GM21360 (cell line): Measurements from ENCODE around the gene CBFB.
"Not testable (repeated sequence)": the region's sequence is repeated elsewhere in the genome, so short reads cannot be mapped to it uniquely, and the experiment has no call there.

ENCODE experiments used
- ATAC-seq: cut with Tn5 transposase; IDR thresholded peaks from one replicate; pipeline ENCODE4 v1.9.1; 2021; ENCODE audit warnings: mild to moderate bottlenecking, moderate library complexity; ENCODE audit not compliant: unreplicated experiment

Gene CBFB

GRCh38 chr16:67040166-67040565 lies 11.2 kb downstream of the CBFB start:
- no peak for ATAC-seq

GRCh38 chr16:67040906-67041305 lies 12.0 kb downstream of the CBFB start:
- ATAC-seq = no peak

- ATAC-seq = not testable (repeated sequence)
Measured at GRCh38 chr16:67041520-67041919, 12.6 kb downstream of the CBFB start.

- no peak for ATAC-seq
Measured at GRCh38 chr16:67043420-67043819, 14.5 kb downstream of the CBFB start.

- ATAC-seq = no peak
Measured at GRCh38 chr16:67050796-67051195, 21.8 kb downstream of the CBFB start.

- ATAC-seq = no peak
Measured at GRCh38 chr16:67052399-67052798, 23.4 kb downstream of the CBFB start.

GRCh38 chr16:67053767-67054334 lies 24.9 kb downstream of the CBFB start:
- ATAC-seq = no peak

GRCh38 chr16:67054901-67055300 lies 26.0 kb downstream of the CBFB start:
- ATAC-seq = no peak

- no peak for ATAC-seq
Measured at GRCh38 chr16:67055712-67056487, 27.0 kb downstream of the CBFB start.

GRCh38 chr16:67063008-67063407 lies 34.1 kb downstream of the CBFB start:
- no peak for ATAC-seq

GRCh38 chr16:67068212-67068753 lies 39.3 kb downstream of the CBFB start:
- ATAC-seq = no peak

- ATAC-seq = no peak
Measured at GRCh38 chr16:67071476-67072048, 42.6 kb downstream of the CBFB start.

- no peak for ATAC-seq
Measured at GRCh38 chr16:67075331-67075730, 46.4 kb downstream of the CBFB start.

- no peak for ATAC-seq
Measured at GRCh38 chr16:67077871-67078270, 48.9 kb downstream of the CBFB start.

- no peak for ATAC-seq
Measured at GRCh38 chr16:67082100-67082499, 53.2 kb downstream of the CBFB start.

GRCh38 chr16:67082891-67083290 lies 53.9 kb downstream of the CBFB start:
- no peak for ATAC-seq

- no peak for ATAC-seq
Measured at GRCh38 chr16:67084345-67085028, 55.5 kb downstream of the CBFB start.

- ATAC-seq = no peak
Measured at GRCh38 chr16:67086822-67087221, 57.9 kb downstream of the CBFB start.

- no peak for ATAC-seq
Measured at GRCh38 chr16:67087291-67087690, 58.3 kb downstream of the CBFB start.

GRCh38 chr16:67087803-67088202 lies 58.9 kb downstream of the CBFB start:
- no peak for ATAC-seq

- ATAC-seq = no peak
Measured at GRCh38 chr16:67088551-67088950, 59.6 kb downstream of the CBFB start.
